Measurements from ENCODE around the gene ABCC11.

ABCC11 gene

DNA sequence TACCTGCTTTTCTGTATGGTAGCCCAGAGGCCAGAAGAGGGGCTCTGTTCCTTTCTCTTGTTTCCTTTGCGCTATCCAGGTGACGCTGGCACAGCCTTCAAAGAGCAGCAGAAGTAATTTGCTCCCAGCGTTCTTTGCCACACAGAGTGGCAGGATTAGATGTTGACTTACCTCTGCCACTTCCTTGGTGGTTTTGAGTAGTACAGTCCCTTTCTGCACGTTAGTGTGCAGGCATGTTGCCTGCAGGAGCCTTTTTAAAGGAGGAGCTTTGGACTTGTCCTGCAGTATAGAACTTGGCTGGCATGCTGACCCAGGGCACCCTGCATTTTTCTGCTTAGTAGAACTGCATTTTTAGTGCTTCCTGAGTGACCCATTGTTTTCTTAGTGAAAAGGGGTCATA, at the start of gene ABCC11:
TSS of gene ABCC11 (minus strand) at position 229 of the 400 bp plus-strand sequence. CDS start 15,618 bp downstream, outside the sequence.
- DNase-seq: no peak

DNA sequence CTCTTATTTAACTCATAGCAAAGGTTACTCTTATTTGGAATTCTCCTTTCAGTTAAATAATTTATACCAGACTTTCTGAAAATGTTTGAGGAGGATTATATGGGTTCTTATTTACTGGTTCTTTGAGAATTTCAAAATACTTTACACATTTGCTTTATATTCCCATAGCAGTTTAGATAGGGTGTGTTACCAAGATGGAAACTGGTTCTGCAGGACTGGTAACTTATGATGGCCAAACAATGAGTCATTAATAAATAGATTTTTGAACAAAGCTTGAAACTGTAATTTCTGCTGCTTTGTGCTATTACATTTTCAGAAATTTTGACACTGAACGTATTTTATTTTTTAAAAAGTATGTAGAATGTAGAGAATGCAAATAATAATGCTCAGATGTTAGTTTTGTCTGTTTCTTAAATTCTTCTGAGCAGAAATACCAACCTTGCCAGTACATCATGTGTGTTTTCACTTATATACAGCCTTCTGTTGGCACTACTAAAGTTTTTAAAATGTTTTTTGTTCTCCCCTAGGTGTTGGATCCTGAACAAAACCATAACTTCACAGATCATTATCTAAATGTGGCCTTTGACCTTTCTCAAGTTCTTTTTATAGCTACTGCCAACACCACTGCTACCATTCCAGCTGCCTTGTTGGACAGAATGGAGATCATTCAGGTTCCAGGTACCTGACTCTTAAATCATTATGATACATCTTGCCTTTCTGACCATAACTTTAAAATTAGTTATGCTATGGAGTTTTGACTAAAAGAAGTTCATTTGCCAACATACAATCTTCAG, 48.3 kb upstream of the ABCC11 start:
- DNase-seq: no peak

DNA sequence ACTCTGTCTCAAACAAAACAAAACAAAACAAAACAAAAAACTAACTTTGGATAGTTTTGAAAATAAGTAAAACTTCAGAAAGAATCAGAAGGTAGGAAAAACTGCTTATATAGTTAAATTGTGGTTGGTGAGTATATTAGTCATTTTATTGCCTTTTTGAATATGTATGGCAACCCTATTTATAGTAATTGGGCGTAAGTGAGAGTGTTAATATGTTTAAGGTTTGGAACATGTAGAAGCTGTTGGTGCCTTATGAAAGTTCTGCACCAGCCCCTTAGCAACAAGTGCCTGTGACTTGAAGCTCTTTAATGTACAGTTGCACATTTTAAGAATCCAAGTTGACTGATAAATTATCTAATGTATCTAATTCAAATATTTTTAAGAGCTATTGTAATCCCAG, 47.4 kb upstream of the ABCC11 start:
- no peak for DNase-seq

DNA sequence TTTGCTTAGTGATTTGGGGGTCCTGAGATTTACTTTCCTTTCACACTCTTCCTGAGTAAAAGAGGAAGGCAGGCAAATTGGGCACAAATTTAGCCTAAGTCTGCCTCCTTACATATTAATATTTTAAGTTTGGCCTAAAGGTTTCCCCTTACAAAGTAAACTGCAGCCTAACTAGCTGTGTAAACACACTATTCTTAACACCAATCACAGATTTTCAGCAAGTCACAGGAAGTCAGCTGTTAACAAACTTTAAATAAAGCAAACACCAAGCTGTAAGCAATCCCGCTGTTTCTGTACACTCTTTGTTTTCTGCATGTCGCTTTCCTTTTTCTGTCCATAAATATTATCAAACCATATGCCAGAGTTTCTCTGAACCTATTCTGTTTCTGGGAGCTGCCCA, 45.1 kb upstream of the ABCC11 start:
- no peak for DNase-seq

DNA sequence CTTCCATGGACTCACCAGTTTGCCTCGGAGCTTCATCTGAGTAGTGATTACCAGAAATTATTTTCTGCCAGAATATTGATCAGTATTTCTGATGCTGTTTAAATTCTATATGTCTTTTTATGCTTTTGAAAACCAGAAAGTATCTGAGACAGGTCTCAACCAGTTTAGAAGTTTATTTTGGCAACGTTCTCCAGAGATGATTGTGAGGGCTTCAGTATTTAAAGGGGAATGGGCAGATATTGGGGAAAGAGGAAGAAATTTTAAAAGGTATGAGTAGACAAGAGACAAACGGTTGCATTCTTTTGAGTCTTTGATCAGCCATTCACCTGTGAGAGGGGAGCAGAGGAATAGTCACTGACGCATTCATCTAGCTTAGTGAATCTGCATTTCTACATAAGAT, 44.4 kb upstream of the ABCC11 start:
- DNase-seq: no peak

DNA sequence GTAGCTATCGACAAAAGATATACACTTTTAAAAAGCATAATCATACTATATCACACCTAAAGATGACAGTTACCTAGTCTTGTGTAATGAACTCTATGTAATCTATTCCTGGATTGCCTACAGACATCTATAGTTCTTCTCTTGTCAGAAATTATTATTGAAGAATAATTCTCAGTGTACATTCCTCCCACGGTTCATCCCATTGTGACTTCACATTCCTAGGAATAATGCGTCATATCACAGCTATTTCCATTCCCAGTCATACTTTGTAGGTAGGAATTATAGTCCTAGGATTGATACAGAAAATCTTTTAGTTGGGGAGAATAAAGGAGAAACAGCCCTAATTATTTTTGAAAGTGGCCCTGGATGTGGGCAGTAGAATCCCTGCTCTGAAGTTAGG, 44.0 kb upstream of the ABCC11 start:
- DNase-seq: no peak

DNA sequence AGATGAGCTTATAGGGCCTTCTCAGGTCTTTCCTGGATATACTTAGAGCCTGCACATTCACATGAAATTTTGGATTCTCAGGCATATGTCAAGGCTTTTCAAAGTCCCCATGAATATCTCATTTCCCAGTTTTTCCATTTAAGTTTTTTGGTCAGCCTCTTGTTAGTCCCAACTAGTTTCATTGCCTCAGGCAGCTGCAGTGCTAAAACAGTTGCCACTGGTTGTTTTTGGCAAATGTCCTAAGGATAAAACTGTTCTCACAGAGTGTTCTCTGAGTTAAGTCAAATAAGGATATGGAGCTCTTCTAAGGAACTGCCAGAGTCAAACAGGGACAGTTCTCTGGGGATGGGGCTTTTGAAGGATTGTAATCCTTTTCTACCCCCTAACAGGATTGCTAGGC, 39.9 kb upstream of the ABCC11 start:
- DNase-seq: no peak

DNA sequence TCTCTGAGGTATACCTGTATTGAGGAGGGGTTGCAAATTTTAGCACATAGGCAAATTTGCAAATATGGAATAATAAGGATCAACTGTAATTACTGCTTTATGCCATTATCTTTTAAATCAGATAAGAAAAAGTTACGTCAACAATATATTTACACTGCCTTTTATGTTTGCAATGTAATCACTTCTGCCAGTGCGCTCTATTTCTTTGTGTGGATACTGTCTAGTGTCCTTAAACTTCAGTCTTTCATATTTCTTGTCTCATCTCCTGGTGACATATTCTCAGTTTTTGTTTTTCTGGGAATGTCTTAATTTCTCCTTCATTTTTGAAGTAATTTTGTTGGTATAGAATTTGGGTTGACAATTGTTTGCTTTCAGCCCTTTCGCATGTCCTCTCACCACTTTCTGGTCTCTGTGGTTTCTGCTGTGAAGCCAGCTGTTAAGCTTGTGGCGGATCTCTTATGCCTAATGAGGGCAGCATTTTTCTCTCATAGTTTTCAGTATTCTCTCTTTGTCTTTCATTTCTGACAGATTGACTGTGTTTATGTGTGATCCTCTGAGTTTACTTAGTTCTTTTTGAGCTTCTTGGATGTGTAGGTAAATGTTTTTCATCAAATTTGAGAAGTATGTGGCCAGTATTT, 37.6 kb upstream of the ABCC11 start:
- no peak for DNase-seq

DNA sequence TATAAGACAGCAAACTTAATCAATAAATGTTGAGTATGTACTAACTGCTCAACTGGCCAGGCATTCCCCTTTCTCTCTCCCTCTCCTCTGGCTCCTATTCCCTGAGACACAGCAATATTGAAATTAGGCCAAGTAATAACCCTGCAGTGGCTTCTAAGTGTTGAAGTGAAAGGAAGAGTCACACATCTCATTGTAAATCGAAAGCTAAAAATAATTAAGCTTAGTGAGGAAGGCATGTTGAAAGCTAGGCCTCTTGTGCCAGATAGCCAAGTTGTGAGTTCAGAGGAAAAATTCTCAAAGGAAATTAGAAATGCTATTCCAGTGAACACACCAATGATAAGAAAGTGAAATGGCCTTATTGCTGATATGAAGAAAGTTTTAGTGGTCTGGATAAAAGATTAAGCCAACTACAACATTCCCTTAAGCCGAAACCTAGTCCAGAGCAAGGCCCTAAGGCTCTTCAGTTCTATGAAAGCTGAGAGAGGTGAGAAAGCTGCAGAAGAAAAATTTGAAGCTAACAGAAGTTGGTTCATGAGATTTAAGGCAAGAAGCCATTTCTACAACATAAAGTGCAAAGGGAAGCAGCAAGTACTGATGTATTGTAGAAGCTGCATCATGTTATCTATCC, 35.4 kb upstream of the ABCC11 start:
- no peak for DNase-seq

DNA sequence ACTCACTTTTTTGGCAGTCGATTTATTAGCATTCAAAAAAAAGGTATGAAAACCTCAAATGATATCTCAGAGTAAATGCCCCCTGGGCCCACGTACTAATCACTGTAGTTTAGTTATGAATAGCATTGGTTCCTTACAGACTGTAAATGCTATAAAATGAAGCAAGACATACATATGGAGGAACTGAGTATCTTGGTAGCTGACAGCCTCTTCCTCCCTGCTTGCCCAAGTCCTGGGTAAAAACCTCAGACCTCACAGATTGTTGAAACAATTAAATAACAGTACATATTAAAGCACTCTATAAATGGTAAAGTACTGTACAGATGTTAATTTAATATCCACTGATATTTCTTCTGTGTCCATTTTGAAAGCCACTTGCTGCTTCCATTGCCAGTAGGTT, 33.2 kb upstream of the ABCC11 start:
- no peak for DNase-seq

DNA sequence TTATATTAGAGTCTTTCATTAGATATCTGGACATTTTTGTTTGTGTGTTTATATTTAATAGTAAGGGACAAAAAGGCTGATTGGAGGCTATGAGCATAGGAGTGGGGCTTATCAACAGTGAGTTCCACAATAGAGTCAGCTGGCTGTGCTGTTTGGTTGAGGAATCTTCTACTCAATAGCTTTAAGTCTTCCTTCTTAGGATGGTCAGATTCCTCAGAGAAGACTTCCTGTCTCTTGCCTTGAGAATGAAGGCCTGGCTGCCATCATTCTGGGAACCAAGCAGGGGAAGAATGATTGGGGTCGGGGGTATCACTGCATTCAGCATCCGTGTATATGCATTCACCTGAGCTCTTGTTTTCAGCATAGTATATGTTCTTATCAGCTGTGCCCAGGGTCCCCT, 31.9 kb upstream of the ABCC11 start:
- no peak for DNase-seq

DNA sequence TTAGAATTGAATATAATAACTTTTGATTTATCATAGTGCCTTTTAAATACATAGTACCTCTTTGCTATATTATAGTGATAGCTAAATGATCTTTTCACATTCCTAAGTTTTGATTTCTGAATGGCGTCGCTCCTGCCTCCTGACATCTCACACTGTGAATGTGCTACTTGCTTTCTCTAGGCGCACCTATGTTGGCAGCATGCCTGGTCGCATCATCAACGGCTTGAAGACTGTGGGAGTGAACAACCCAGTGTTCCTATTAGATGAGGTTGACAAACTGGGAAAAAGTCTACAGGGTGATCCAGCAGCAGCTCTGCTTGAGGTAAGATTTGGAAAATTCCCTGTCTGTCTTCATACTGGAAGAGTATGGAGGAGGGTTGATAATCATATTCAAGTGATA, 29.8 kb upstream of the ABCC11 start:
- peak; percentile 5 for DNase-seq

DNA sequence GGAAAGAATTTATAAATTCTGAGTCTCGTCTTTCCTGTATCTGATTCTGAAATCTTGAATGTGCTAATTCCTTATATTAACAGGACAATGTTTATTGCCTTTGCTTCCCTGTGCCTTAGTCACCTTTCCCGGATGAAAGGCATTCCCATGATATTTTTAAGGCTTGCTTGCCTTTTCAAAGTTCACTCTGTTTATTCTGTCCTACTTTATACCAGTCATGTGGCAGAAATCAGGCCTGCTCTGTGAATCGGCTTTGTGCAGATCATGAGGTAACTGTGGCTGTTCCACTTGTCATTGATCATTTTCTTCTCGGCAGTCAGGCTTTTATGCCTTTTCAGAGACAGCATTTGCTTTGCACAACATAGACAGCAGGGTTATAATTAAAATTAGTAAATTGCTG, 28.8 kb upstream of the ABCC11 start:
- peak; percentile 1 for DNase-seq

DNA sequence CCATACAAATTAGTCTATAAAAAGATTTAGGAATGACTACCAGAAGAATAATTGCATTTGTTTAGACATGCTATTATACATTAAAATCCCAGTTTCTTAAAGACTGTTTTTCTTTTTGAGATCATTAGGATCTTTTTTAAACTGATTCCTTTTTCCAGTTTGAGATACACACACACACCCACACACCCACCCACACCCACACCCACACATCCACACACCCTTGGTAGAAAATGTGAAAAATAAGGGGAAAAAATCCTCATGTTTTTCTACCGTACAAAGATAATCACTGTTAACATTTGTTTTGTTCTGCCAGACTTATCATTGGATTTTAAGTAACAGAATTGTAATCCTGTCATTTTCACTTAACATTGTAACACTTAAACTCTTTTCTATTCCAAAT, 27.1 kb upstream of the ABCC11 start:
- DNase-seq: no peak

DNA sequence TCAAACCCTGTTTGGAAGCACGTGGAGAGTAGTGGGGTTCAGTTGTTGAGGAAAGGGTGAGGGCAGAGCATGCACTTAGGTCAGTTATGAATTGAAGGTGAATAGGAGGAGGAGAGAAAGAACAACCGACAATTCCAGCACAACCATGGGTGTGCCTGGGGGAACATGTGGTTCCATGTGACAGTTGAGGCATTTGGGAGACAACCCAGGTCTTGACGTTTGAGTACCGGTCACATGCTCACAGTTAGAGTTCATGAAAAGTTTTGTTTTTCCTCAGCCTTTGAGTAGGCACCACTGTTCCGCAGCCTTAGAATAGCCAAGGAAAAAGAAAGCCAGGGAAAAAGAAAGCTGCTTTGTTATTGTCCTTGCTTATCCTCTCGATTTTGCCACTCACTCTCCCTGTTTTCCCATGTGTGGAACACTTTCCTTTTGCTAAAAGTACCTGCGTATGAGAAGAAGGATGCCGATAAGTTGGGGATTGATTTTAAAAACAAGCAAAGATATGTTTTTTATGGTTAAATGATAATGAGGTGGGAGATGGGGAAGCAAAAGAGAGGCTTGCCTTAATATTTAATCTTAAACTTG, 25.6 kb upstream of the ABCC11 start:
- no peak for DNase-seq

DNA sequence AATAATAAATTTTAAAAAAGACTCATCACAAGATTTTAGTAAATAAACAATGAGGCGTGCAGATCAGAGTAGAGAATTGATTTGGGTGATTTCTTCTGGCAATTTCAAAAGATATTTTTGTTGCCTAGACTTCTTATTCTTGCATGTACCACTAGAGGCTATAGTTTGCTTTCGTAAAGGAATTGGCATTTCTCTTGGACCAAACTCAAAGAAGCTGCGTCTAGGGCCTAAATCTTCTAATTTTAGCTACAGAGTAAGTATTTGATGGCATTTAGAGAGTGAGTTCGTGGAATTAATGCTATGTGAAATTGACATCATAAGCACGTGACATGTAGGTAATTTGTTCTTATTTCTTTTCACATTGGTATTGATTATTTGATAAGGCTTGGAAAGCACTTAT, 24.4 kb upstream of the ABCC11 start:
- peak; percentile 32 for DNase-seq

DNA sequence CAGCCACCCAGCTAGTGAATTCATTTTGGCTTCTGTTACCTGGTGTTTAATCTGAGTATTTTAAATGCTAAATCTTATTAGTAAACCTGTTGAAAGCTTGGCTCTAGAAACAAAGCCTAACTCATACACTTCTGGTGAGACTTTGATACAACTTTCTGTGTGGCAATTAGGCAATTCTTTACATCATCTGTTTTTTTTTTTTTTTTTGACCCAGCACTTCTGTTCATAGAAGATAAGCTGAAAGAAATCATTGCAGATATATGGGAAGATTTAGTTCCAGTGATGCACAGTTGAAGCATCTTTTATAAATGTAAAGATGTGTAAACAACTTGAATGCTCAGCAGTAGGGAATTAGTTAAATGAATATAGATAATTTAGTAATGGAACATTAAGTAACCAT, 21.7 kb upstream of the ABCC11 start:
- no peak for DNase-seq

DNA sequence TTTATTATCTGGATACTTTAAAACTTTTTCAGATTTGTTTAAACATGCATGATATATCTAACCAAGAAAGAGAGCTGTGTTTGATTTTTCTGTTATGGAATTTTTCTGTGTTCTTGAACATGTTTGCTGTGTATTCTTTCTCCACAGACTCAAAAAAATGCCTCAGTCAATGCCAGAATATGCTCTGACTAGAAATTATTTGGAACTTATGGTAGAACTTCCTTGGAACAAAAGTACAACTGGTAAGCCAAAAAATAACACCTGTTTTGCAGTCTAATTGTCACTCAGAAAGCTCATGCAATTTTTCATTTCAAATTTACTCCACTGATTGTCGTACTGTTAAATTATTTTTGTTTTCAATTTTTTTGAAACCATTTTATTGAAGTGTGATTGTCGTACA, 15.3 kb upstream of the ABCC11 start:
- DNase-seq: no peak

DNA sequence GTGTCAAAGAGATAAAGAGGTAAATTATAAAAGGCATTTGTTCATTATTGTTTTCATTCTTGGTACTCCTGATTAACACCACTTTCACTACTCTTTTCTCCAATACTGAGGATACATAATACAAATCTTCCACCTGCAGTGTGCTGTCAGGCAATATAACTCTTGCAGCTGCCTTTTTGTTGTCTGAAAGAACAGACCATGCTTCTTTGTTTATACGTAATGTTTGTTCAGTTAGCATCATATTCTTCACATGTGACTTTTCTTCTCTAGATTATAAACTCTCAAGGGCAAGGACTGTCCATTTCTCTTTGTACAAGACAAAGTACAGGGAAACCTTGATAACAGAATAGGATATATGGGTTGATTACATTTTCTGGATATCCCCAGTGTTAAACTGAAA, 14.2 kb upstream of the ABCC11 start:
- DNase-seq: no peak

DNA sequence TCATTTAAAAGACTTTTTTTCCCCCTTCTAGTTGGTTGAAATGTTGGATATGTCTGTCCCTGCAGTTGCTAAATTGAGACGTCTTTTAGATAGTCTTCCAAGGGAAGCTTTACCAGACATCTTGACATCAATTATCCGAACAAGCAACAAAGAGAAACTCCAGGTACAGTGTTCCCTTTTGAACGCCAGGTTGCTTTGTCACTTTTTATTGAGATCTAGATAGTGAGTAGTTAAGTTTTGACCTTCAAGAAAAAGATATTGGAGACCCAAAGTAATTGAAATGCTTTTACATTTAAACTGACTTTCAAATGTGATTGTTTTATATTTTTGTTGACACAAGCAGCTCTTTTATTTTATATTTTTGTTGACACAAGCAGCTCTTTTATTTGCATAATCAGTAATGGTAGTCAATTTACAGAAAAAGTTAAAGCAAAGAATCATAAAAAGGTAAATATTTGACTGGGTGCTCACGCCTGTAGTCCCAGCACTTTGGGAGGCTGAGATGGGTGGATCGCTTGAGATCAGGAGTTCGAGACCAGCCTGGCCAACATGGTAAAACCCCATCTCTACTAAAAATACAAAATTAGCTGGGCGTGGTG, 9.3 kb upstream of the ABCC11 start:
- DNase-seq: no peak

DNA sequence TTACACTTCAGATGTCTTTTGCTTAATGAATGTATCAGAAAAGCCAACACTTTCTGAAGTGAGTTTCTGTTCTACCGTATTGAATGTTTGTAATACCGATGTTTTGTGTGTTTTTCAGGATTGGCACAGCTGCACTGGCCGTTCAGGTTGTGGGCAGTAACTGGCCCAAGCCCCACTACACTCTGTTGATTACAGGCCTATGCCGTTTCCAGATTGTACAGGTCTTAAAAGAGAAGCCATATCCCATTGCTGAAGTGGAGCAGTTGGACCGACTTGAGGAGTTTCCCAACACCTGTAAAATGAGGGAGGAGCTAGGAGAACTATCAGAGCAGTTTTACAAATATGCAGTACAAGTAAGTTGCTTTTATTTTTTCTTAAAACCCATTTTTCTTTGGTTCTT, 4.7 kb upstream of the ABCC11 start:
- DNase-seq: no peak

DNA sequence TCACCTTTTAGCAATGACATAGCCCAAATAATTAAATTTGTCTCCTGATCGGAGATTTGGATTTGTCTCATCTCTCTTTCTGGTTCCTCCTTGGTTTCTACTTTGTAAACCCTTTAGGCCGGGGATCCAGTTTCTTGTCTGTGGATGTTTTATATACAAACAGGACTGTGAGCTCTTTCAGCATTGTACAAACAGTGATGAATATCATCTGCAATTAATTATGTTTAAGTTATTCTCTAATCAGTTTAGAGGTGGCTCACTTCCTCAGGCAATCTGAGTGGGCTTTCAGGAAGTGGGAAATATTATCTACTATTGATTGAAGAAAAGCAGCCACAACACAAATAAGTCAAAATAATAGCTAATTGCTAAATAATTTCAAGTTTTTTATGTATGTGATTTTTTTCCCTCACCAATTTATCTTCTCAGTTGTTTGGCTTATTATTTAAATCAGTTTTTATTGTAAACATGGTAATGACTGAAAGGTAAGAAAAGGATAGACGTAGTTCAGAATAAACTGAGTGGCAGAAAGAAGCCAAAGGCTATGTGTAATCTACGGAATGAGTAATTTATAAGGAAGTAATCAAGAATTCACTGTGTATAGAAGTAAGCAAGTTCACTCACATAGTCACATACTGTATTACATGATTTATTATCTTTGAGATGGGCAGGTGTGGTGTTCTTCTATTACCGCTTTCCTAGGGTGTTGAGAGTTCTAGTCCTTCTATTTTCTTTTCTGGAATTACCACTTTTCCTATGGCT, 3.4 kb upstream of the ABCC11 start:
- no peak for DNase-seq

DNA sequence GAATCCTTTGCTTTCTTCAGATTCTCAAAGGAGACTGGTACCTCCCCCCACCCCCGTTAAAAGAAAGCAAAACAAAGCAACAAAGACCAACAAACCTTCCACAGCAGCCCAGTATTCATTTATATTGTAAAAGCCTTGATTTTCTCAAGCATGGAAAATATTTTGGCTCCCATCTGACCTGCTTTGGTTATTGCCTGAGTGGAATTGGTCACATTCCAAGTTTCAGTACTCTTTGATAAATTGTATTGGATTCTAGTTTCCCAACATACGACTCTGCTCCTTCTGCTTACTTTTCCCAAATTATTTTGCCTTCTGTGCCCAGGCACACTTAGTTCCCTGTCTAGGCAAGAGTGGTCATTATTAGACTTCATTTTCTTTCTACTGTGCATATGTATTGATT, 1.3 kb downstream of the ABCC11 start:
- DNase-seq: no peak

Measured in fibroblast of skin of right quadriceps (primary cell).